HepG2 (cell line): Measurements from ENCODE around the gene SLC4A2.

Experiments
- CTCF ChIP-seq: sonication (generic); formaldehyde crosslinking; IDR thresholded peaks from 2 replicates; pipeline ENCODE4 v1.5.0; 2020; ENCODE audit warnings: mild to moderate bottlenecking, missing genetic modification reagents, moderate library complexity
- ETV5 ChIP-seq: IDR thresholded peaks from 2 replicates; pipeline ENCODE4 v1.6.1; 2018; ENCODE audit warnings: missing biosample characterization, missing genetic modification reagents, inconsistent platforms, borderline replicate concordance
- MAX ChIP-seq: IDR thresholded peaks from 2 replicates; pipeline ENCODE4 v1.6.1; 2012; ENCODE audit warnings: inconsistent platforms
- POLR2A ChIP-seq, 2 experiments: IDR thresholded peaks; 2 replicates each; pipeline ENCODE4 v1.6.1; 2011; ENCODE audit warnings: low read depth in 2 of 2, low read length in 2 of 2, mild to moderate bottlenecking in 1 of 2, moderate library complexity in 1 of 2; ENCODE audit not compliant: insufficient read depth in 1 of 2

GRCh38 chr7:151079199-151079910 is 20.0 kb downstream of the SLC4A2 start:
- TF ChIP-seq CTCF (CRISPR knock-in tag) (no peak), ETV5 (CRISPR knock-in tag) (no peak), POLR2A (IDR thresholded peaks at IDR 0.05; ENCODE audit: insufficient read depth in 1 of 2, low read depth in 2 of 2, low read length in 2 of 2) (no peak), MAX (no peak)
